IMR-90 (cell line): Measurements from ENCODE around the gene ETV7. TPM values are rescaled to one million over a fixed set of nuclear protein-coding genes. Genes with fewer than 3 reads are reported as not detected.

ENCODE experiments used
- ATAC-seq: fragments of 200-7000 bp; cut with Tn5 transposase; 2 replicates; pipeline ENCODE4 v1.9.1; 2020; ENCODE audit warnings: low read depth, mild to moderate bottlenecking, moderate library complexity
- BruUV-seq: library from RNA; stranded (reverse); fragments of 400-500 nt; replicated peaks from 2 replicates; lab custom pipeline; 2021; lab: Mats Ljungman, UMichigan
- CTCF ChIA-PET: fragments of 300-600 bp; formaldehyde crosslinking; extraction: SDS; loops from one replicate; lab custom pipeline; 2021; ENCODE audit warnings: antibody characterized with exemption; lab: Yijun Ruan, JAX
- POLR2A ChIA-PET: fragments of 300-600 bp; sonication (Branson Sonifier 250); formaldehyde crosslinking; loops from one replicate; lab custom pipeline; 2022; ENCODE audit warnings: antibody characterized with exemption; ENCODE audit not compliant: unreplicated experiment; lab: Charles Lee
- DNase-seq: peaks from one replicate; pipeline ENCODE4 v3.0.0; 2013
- H2AFZ ChIP-seq: replicated peaks from 2 replicates; pipeline ENCODE3; 2013; ENCODE audit warnings: low read length, mild to moderate bottlenecking; ENCODE audit not compliant: poor library complexity
- H2AK5ac ChIP-seq: 2 replicates; pipeline ENCODE4 v1.6.1; 2013; ENCODE audit warnings: low read depth, low read length, inconsistent platforms
- H2AK9ac ChIP-seq: replicated peaks from 2 replicates; pipeline ENCODE3; 2013; ENCODE audit warnings: mild to moderate bottlenecking, low read depth, low read length, moderate library complexity; ENCODE audit not compliant: poor library complexity
- H2BK120ac ChIP-seq: 2 replicates; pipeline ENCODE4 v1.6.1; 2013; ENCODE audit warnings: low read depth, low read length, inconsistent platforms
- H2BK15ac ChIP-seq: 3 replicates; pipeline ENCODE4 v1.6.1; 2013; ENCODE audit warnings: low read depth, low read length, inconsistent platforms
- H2BK20ac ChIP-seq: 2 replicates; pipeline ENCODE4 v1.6.1; 2013; ENCODE audit warnings: low read depth, mild to moderate bottlenecking, inconsistent platforms, low read length, moderate library complexity
- H2BK5ac ChIP-seq: 2 replicates; pipeline ENCODE4 v1.6.1; 2013; ENCODE audit warnings: mild to moderate bottlenecking, low read depth, low read length, inconsistent platforms; ENCODE audit not compliant: poor library complexity, severe bottlenecking
- H3K14ac ChIP-seq: replicated peaks from 2 replicates; pipeline ENCODE4 v1.6.1; 2013; ENCODE audit warnings: low read depth, low read length, inconsistent platforms
- H3K18ac ChIP-seq: 2 replicates; pipeline ENCODE4 v1.6.1; 2013; ENCODE audit warnings: low read depth, low read length, control low read depth
- H3K23ac ChIP-seq: 2 replicates; pipeline ENCODE4 v1.6.1; 2013; ENCODE audit warnings: low read depth, low read length, inconsistent platforms
- H3K27ac ChIP-seq: 2 replicates; pipeline ENCODE4 v1.5.1; 2013; ENCODE audit warnings: mild to moderate bottlenecking, control low read depth, low read length; ENCODE audit not compliant: insufficient read depth
- H3K27me3 ChIP-seq: 2 replicates; pipeline ENCODE4 v1.6.1; 2013; ENCODE audit warnings: low read length; ENCODE audit not compliant: control insufficient read depth, insufficient read depth
- H3K36me3 ChIP-seq: 2 replicates; pipeline ENCODE4 v1.6.1; 2013; ENCODE audit warnings: low read length, mixed read lengths; ENCODE audit not compliant: control insufficient read depth, insufficient read depth
- H3K4ac ChIP-seq: 2 replicates; pipeline ENCODE4 v1.6.1; 2013; ENCODE audit warnings: low read depth, low read length, inconsistent platforms
- H3K4me1 ChIP-seq: 2 replicates; pipeline ENCODE4 v1.6.1; 2013; ENCODE audit warnings: low read length, mixed read lengths; ENCODE audit not compliant: control insufficient read depth, insufficient read depth
- H3K4me2 ChIP-seq: 2 replicates; pipeline ENCODE4 v1.6.1; 2013; ENCODE audit warnings: low read depth, mild to moderate bottlenecking, control low read depth, low read length, moderate library complexity
- H3K4me3 ChIP-seq: 2 replicates; pipeline ENCODE4 v1.5.1; 2013; ENCODE audit warnings: low read depth, mild to moderate bottlenecking, control low read depth, low read length, moderate library complexity; ENCODE audit not compliant: insufficient read depth
- H3K56ac ChIP-seq: 2 replicates; pipeline ENCODE4 v1.6.1; 2013; ENCODE audit warnings: low read length, inconsistent platforms; ENCODE audit not compliant: insufficient read depth; ENCODE audit errors: extremely low read depth
- H3K79me1 ChIP-seq, 2 experiments: 2 replicates each; pipeline ENCODE4 v1.6.1; 2013; ENCODE audit warnings: low read length in 2 of 2, inconsistent platforms in 1 of 2, low read depth in 1 of 2
- H3K9ac ChIP-seq: 2 replicates; pipeline ENCODE4 v1.6.1; 2013; ENCODE audit warnings: low read depth, low read length, control low read depth
- H3K9me1 ChIP-seq: 2 replicates; pipeline ENCODE4 v1.6.1; 2013; ENCODE audit warnings: low read length, inconsistent platforms; ENCODE audit not compliant: insufficient read depth
- H3K9me3 ChIP-seq: 2 replicates; pipeline ENCODE4 v1.6.1; 2013; ENCODE audit warnings: low read length; ENCODE audit not compliant: control insufficient read depth, insufficient read depth
- H4K20me1 ChIP-seq: 2 replicates; pipeline ENCODE4 v1.6.1; 2013; ENCODE audit warnings: low read length, inconsistent platforms; ENCODE audit not compliant: insufficient read depth
- H4K5ac ChIP-seq: 2 replicates; pipeline ENCODE4 v1.6.1; 2013; ENCODE audit warnings: mild to moderate bottlenecking, low read depth, low read length, control low read depth
- H4K8ac ChIP-seq, 2 experiments: 2 replicates each; pipeline ENCODE4 v1.6.1; 2013; ENCODE audit warnings: low read depth in 2 of 2, low read length in 2 of 2, control low read depth in 1 of 2, inconsistent platforms in 1 of 2
- H4K91ac ChIP-seq: 2 replicates; pipeline ENCODE4 v1.6.1; 2013; ENCODE audit warnings: low read depth, low read length, inconsistent platforms; ENCODE audit not compliant: insufficient read depth
- BHLHE40 ChIP-seq: fragments of 150-350 bp; IDR thresholded peaks from 2 replicates; pipeline ENCODE4 v1.6.1; 2016; ENCODE audit warnings: mild to moderate bottlenecking, low read depth, low read length
- CHD1 ChIP-seq: IDR thresholded peaks from 2 replicates; pipeline ENCODE4 v1.6.1; 2012; ENCODE audit warnings: low read depth, low read length, improper control_type of control experiment
- CTCF ChIP-seq: conservative IDR thresholded peaks from 2 replicates; pipeline ENCODE4 v1.5.1; 2012; ENCODE audit warnings: mild to moderate bottlenecking, low read depth, low read length, improper control_type of control experiment
- FOS ChIP-seq: fragments of 150-350 bp; IDR thresholded peaks from 2 replicates; pipeline ENCODE4 v1.6.1; 2016; ENCODE audit warnings: low read depth, low read length
- MAZ ChIP-seq: IDR thresholded peaks from 2 replicates; pipeline ENCODE4 v1.6.1; 2012; ENCODE audit warnings: low read depth, mild to moderate bottlenecking, low read length, improper control_type of control experiment, moderate library complexity, borderline replicate concordance
- MXI1 ChIP-seq: IDR thresholded peaks from 2 replicates; pipeline ENCODE4 v1.6.1; 2012; ENCODE audit warnings: low read depth, mild to moderate bottlenecking, low read length, moderate library complexity, borderline replicate concordance
- NFE2L2 ChIP-seq: fragments of 150-350 bp; IDR thresholded peaks from 2 replicates; pipeline ENCODE4 v1.6.1; 2016; ENCODE audit warnings: low read depth, mild to moderate bottlenecking, low read length
- POLR2A ChIP-seq: IDR thresholded peaks from 2 replicates; pipeline ENCODE4 v1.6.1; 2012; ENCODE audit warnings: mild to moderate bottlenecking, low read depth, low read length
- RFX5 ChIP-seq: IDR thresholded peaks from 2 replicates; pipeline ENCODE4 v1.8.0; 2012; ENCODE audit warnings: low read depth, mild to moderate bottlenecking, low read length, moderate library complexity
- SMC3 ChIP-seq: fragments of 150-350 bp; IDR thresholded peaks from 2 replicates; pipeline ENCODE4 v1.6.1; 2016; ENCODE audit warnings: low read depth, mild to moderate bottlenecking, antibody characterized with exemption, low read length, moderate library complexity
- USF2 ChIP-seq: fragments of 150-350 bp; IDR thresholded peaks from 2 replicates; pipeline ENCODE4 v1.6.1; 2017; ENCODE audit warnings: mild to moderate bottlenecking, antibody characterized with exemption, low read length, low read depth
- WGBS, 2 experiments: methylation state at CpG; one replicate each; pipeline versions ENCODE4 v1.1.5 to v1.1.7; 2013; ENCODE audit warnings: missing lambda C conversion rate in 2 of 2; ENCODE audit not compliant: insufficient read length in 1 of 2; ENCODE audit errors: extremely low coverage in 2 of 2; 5-methylcytosine and 5-hydroxymethylcytosine counted together
- dilution Hi-C: fragments of 300-500 bp; cut with HindIII; formaldehyde crosslinking; loops from one replicate; pipeline ENCODE4 v1.14.3; 2018; ENCODE audit warnings: low sequenced_read_pairs; ENCODE audit not compliant: unreplicated experiment
- in situ Hi-C: fragments of 300-500 bp; cut with MboI; formaldehyde crosslinking; loops from 3 replicates; pipeline ENCODE4 v1.14.3; 2019; ENCODE audit warnings: low sequenced_read_pairs, inconsistent platforms, mixed read lengths
- intact Hi-C: fragments of 100-400 bp; cut with micrococcal nuclease; formaldehyde crosslinking; loops from 2 replicates; pipeline ENCODE4 v1.10.0; 2022
- polyA plus RNA-seq, 3 experiments: library from polyadenylated mRNA; depleted of rRNA; stranded (reverse); fragments of >200 nt; gene quantifications; 2 replicates each; pipeline ENCODE4 v1.2.3, GENCODE V29; 2012; ENCODE audit warnings: low replicate concordance in 1 of 3
- total RNA-seq: library from RNA; depleted of rRNA; stranded (reverse); fragments of >200 nt; gene quantifications from 2 replicates; pipeline ENCODE4 v1.2.3, GENCODE V29; 2012

Gene ETV7
- total and polyA plus RNA-seq, 2 of the 4 experiments (the other 2 are of a cell fraction), result 0.17 to 0.18 TPM

DNA sequence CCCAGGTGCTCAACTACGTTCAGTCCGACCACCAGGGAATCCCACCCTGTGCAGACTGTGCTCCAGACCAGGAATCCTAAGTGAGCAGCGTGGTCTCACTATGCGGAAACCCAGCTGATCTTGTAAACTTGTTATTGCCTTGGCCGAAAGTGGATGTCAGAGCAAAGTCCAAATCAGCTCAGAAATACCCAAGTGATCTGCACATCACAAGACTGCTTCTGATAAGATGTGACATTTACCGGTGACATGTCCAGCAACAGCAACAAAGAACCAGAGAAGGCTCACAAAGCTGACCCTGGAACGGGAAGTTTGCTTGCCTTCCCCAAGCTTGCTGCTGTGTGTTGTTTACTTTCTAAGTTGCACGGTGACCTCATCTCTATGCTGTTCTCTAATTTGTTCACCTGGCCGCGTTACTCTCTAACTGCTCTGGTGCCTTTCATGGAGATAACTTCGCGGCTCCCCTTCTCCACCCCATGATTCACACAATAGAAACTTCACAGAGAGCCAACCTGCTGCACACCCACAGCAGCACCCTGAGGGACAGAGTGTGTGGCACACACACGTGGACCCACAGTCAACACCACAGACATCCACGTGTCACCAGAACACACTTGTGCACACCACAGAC, 52.5 kb downstream of the ETV7 start:
- Histone ChIP-seq H2AK9ac (no peak overlapping the region), H2BK5ac (no peak overlapping the region), H3K4me3 (no peak overlapping the region), H3K9ac (no peak overlapping the region), H3K56ac (no peak overlapping the region), H3K27ac (no peak overlapping the region), H4K91ac (no peak overlapping the region), H3K4me1 (no peaks in the 10 kb centered on the region), H3K27me3 (peaks cover 79% of the 10 kb centered on the region), H2BK120ac (no peak overlapping the region), H4K8ac (no peak overlapping the region), H3K9me1 (0 out of 2 replicates have a peak, but pooled peaks cover 6% of the 10 kb centered on the region), H4K20me1 (no peaks in the 10 kb centered on the region), H2AK5ac (no peak overlapping the region), H3K23ac (no peak overlapping the region), H3K4me2 (no peak overlapping the region), H3K79me1 (no peaks in the 10 kb centered on the region), H3K9me3 (no peaks in the 10 kb centered on the region; the same call in 1 of the 2 replicates), H2BK20ac (no peak overlapping the region), H2AFZ (no peak overlapping the region), H3K36me3 (no peaks in the 10 kb centered on the region), H3K14ac (no peak overlapping the region), H4K5ac (no peak overlapping the region), H3K4ac (no peak overlapping the region), H2BK15ac (no peak overlapping the region), H3K18ac (no peak overlapping the region)
- BruUV-seq, result no TSS peak
- no peak for TF ChIP-seq NFE2L2
- TF ChIP-seq POLR2A, result no peak
- TF ChIP-seq RFX5, result no peak
- TF ChIP-seq MXI1, result no peak
- no peak for TF ChIP-seq SMC3
- no peak for TF ChIP-seq CTCF
- TF ChIP-seq USF2, result no peak
- TF ChIP-seq FOS, result no peak
- no peak for TF ChIP-seq BHLHE40
- TF ChIP-seq CHD1, result no peak
- no peak for TF ChIP-seq MAZ
- ChIA-PET CTCF (no interaction called here), POLR2A (no interaction called here)
- DNase-seq (no peak), ATAC-seq (no peak)
- intact Hi-C loops, result no loop called here
- in situ Hi-C loops, result no loop called here
- WGBS, 2 experiments, result 87% methylated on average over 7 of the region's 14 CpGs; no CpG with 5 or more reads in 1 of the 2 experiments
- dilution Hi-C loops, result no loop called here
